Pancreas (tissue), 10 donors: ENCODE measurements around the gene FZD4. TPM values are rescaled to one million over a fixed set of nuclear protein-coding genes. Genes with fewer than 3 reads are reported as not detected.

ENCODE experiments used
- ATAC-seq, 4 donors: fragments of 200-7000 bp; cut with Tn5 transposase; one replicate each; pipeline versions ENCODE4 v1.8.0 to v1.9.1; 2020; ENCODE audit warnings: mild to moderate bottlenecking in 4 of 4, moderate library complexity in 4 of 4
- DNase-seq, 6 donors: peaks; one replicate each; pipeline ENCODE4 v3.0.0-alpha.2; 2020
- FAIRE-seq: peaks from 2 replicates; lab custom pipeline; 2012; peaks lifted over from hg19 to GRCh38; lab: Jason Lieb, UNC
- H3K27ac ChIP-seq, 4 donors: fragments of 200-600 bp; sonication (generic); 1 replicate in 3 of 4; 2 replicates in 1 of 4; pipeline versions ENCODE4 v1.5.0 to v1.8.0; 2020
- H3K27me3 ChIP-seq, 4 donors: fragments of 200-600 bp; one replicate each; pipeline ENCODE4 v1.8.0; 2021
- H3K36me3 ChIP-seq, 3 donors: fragments of 200-600 bp; sonication (generic) in 1 of 3; one replicate each; pipeline versions ENCODE4 v1.5.0 to v1.8.0; 2020 to 2021
- H3K4me1 ChIP-seq, 3 donors: fragments of 200-600 bp; one replicate each; pipeline ENCODE4 v1.8.0; 2021
- H3K4me3 ChIP-seq, 4 donors: fragments of 200-600 bp; sonication (generic) in 2 of 4; one replicate each; pipeline versions ENCODE4 v1.5.0 to v1.8.0; 2020 to 2021
- H3K9me3 ChIP-seq, 4 donors: fragments of 200-600 bp; one replicate each; pipeline ENCODE4 v1.8.0; 2021
- CTCF ChIP-seq, 4 donors: fragments of 200-600 bp; sonication (generic) in 3 of 4; IDR thresholded peaks; one replicate each; pipeline versions ENCODE4 v1.5.0 to v1.8.0; 2021; ENCODE audit warnings: antibody characterized with exemption in 4 of 4
- WGBS, 2 donors: extraction: QIAGEN DNeasy Blood & Tissue Kit; methylation state at CpG; one replicate each; pipeline ENCODE4 v1.1.7; 2013; 5-methylcytosine and 5-hydroxymethylcytosine counted together
- intact Hi-C, 3 donors: fragments of 100-400 bp; cut with DNase I; formaldehyde crosslinking; loops; one replicate each; pipeline versions ENCODE4 v1.11.1 to v1.14.2; 2022
- polyA plus RNA-seq, 2 donors: library from polyadenylated mRNA; stranded (reverse); fragments of 200-250 nt; gene quantifications; one replicate each; pipeline ENCODE4 v1.2.3, GENCODE V29; 2013
- total RNA-seq, 6 donors: library from RNA; stranded (reverse); fragmentation: NEBNext Ultra II Directional in 4 of 6; extraction: Animal tissue kit (Norgen Biotek cat#: 25700) in 4 of 6; gene quantifications; one replicate each; pipeline versions ENCODE4 v1.2.1 to v1.2.4, GENCODE V29; 2021 to 2023
- donor health status: healthy with polysubstance abuse.
- donor health status: DM: no; HTN: no; CAD: no; lungs with moderate emphysema.
- donor health status: DM: no; HTN: no; CAD: no.
- donor health status: control.
- donor health status: control.
- donor health status: Bipolar disorder and iron deficiency.
- donor health status: DM: yes; HTN: yes; CAD: no.
- donor health status: DM: no; HTN: no; CAD: no.
- donor health status: DM: no; HTN: no; CAD: no.
- donor health status: DM: yes; HTN: yes; CAD: no.

Gene FZD4
- total and polyA plus RNA-seq, 8 donors: 4.7 to 10.8 (median 6.0) TPM

GRCh38 chr11:86914865-86915519, 40.2 kb downstream of the FZD4 start:
- DNase-seq (no peak), ATAC-seq (no peak), FAIRE-seq (no peak)
- H3K4me3 ChIP-seq: no peak overlapping the region
- no peaks in the 10 kb centered on the region for H3K27me3 ChIP-seq
- no peak for TF ChIP-seq CTCF (IDR thresholded peaks at IDR 0.05)
- peaks cover 0 to 4% (median 4%) of the 10 kb centered on the region in 3 donors for H3K4me1 ChIP-seq
- H3K36me3 ChIP-seq: no peaks in the 10 kb centered on the region
- intact Hi-C loops: no loop called here
- H3K9me3 ChIP-seq: no peaks in the 10 kb centered on the region
- WGBS, 2 donors: 74 to 84% methylated on average over 6 of the region's 6 CpGs
- H3K27ac ChIP-seq: no peak overlapping the region

DNA sequence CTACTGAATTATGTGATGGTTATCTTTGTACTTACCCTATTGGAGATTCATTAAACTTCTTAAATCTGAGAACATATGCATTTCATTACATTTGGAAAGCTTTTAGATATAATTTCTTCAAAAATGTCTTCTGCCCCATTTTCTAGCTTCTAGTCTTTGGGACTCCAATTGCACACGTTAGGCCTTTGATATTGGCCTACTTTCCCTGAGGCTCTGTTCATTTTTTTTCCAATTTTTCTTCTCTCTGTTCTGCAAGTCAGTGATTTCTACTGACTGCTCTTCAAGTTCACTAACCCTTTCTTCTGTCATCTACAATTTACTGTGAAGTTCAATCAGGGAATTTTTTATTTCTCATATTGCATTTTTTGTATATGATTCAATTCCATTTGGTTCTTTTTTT, 43.0 kb downstream of the FZD4 start:
- H3K9me3 ChIP-seq: no peaks in the 10 kb centered on the region
- no peak for DNase-seq
- FAIRE-seq: no peak
- no peak for ATAC-seq
- H3K36me3 ChIP-seq: no peaks in the 10 kb centered on the region
- intact Hi-C loops: no loop called here
- H3K27ac ChIP-seq: no peak overlapping the region
- 2 to 38% methylated on average over 1 of the region's 1 CpG for WGBS, 2 donors
- H3K4me1 ChIP-seq: peaks cover 0 to 4% (median 4%) of the 10 kb centered on the region in 3 donors
- H3K4me3 ChIP-seq: no peak overlapping the region
- no peak for TF ChIP-seq CTCF (IDR thresholded peaks at IDR 0.05)
- no peaks in the 10 kb centered on the region for H3K27me3 ChIP-seq

- 91 to 93% methylated on average over 3 of the region's 3 CpGs for WGBS, 2 donors
- Histone ChIP-seq H3K27me3 (no peaks in the 10 kb centered on the region), H3K27ac (no peak overlapping the region), H3K4me1 (no peaks in the 10 kb centered on the region), H3K36me3 (no peaks in the 10 kb centered on the region), H3K9me3 (no peaks in the 10 kb centered on the region), H3K4me3 (no peak overlapping the region)
- no peak for TF ChIP-seq CTCF (IDR thresholded peaks at IDR 0.05)
- ATAC-seq: no peak
- no peak for DNase-seq
- no peak for FAIRE-seq
- intact Hi-C loops: no loop called here
Observed at GRCh38 chr11:86910592-86910991, 44.6 kb downstream of the FZD4 start.

GRCh38 chr11:86906198-86906597, 49.0 kb downstream of the FZD4 start:
- no peaks in the 10 kb centered on the region for H3K4me1 ChIP-seq
- H3K36me3 ChIP-seq: no peaks in the 10 kb centered on the region
- TF ChIP-seq CTCF (IDR thresholded peaks at IDR 0.05): no peak
- no peak overlapping the region for H3K4me3 ChIP-seq
- no peaks in the 10 kb centered on the region for H3K27me3 ChIP-seq
- H3K9me3 ChIP-seq: no peaks in the 10 kb centered on the region
- FAIRE-seq: no peak
- no peak for ATAC-seq
- H3K27ac ChIP-seq: no peak overlapping the region
- 90 to 92% methylated on average over 24 of the region's 24 CpGs for WGBS, 2 donors
- no peak for DNase-seq
- intact Hi-C loops: no loop called here

DNA sequence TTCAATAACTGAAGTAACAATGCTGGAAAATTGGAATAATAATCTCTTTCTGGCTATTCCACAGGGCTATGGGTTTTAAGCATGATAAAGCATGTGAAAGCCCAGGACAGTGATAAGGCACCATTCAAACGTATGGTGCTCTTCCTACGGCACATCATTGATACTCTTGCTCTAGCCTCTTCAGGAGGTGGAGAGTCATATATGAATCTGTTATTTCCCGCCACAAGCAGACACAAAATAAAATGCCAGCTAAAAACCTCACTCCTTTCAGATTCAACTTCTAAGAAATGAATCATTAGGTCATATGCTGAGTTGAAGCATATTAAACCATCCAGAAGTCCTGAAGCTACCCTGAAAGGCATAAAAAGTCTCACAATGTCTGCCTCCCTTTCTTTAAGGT, 49.9 kb downstream of the FZD4 start:
- FAIRE-seq (no peak), DNase-seq (no peak), ATAC-seq (no peak)
- Histone ChIP-seq H3K4me1 (no peaks in the 10 kb centered on the region), H3K4me3 (no peak overlapping the region), H3K9me3 (no peaks in the 10 kb centered on the region), H3K36me3 (no peaks in the 10 kb centered on the region), H3K27ac (no peak overlapping the region), H3K27me3 (no peaks in the 10 kb centered on the region)
- no peak for TF ChIP-seq CTCF (IDR thresholded peaks at IDR 0.05)
- intact Hi-C loops: no loop called here
- WGBS, 2 donors: 94 to 98% methylated on average over 3 of the region's 3 CpGs
